Skin of body (tissue), 2 donors: ENCODE results near the gene SFMBT2. TPM values are rescaled to one million over a fixed set of nuclear protein-coding genes. Genes with fewer than 3 reads are reported as not detected.
"Not testable (repeated sequence)": the region's sequence is repeated elsewhere in the genome, so short reads cannot be mapped to it uniquely, and the experiment has no call there.

Experiments used
- DNase-seq: peaks from one replicate; lab custom pipeline; 2025; lab: John Stamatoyannopoulos, UW
- total RNA-seq: library from RNA; depleted of rRNA; stranded (reverse); fragments of >200 nt; gene quantifications from one replicate; pipeline ENCODE4 v1.2.3, GENCODE V29; 2014

The SFMBT2 gene
- total RNA-seq, 1 donor from 2014 or later: 5.8 TPM

DNA sequence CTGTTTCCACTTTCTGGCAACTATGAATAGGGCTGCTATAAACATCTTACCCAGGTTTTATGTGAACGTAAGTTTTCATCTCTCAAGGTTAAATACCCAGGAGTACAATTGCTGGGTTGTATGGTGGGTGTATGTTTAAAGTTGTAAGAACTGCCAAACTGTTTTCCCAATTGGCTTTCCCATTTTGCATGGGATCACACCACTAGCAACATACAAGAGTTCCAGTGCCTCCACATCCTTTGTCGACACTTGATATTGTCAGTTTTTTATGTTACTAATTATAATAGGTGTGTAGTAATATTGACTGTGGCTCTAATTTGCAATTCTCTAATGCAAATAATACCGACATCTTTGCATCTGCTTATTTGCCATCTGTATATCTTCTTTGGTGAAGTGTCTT is 82.9 kb downstream of the SFMBT2 start:
- no peak for DNase-seq

DNA sequence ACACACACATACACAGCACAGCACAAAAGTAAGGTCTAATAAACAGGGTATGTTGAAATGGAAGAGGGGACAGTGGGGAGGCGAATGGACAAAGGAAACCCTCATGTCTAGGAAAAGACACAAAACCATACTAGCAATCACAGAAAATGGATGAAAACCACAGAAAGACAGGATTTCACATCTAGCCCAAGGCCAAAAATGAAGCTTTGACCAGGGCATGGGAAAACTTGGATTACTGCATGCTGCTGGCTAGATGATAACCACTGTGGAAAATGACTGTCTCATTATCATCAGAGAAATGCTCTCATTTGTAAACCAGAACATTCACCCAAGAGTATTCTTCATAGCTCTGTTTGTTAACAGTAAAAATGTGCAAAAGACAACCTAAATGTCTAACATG is 88.2 kb downstream of the SFMBT2 start:
- DNase-seq: no peak

DNA sequence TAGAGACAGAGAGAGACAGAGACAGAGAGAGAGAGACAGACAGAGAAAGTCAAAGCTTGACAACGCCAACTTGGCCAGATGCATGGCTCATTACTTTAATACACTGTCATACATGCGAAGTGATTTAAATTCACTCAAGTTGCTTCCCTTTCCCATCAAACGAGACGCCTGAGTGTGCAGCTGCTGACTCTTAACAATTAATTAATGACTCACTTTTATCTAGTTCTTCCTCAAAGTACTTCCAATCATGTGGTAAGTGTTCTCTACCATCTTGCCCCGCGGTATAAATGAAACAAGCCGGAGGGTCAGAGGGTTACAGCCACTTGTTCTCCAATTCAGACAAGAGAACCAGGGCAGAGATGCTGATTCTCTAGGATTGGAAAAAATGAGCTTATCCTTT is 90.8 kb downstream of the SFMBT2 start:
- no peak for DNase-seq

DNA sequence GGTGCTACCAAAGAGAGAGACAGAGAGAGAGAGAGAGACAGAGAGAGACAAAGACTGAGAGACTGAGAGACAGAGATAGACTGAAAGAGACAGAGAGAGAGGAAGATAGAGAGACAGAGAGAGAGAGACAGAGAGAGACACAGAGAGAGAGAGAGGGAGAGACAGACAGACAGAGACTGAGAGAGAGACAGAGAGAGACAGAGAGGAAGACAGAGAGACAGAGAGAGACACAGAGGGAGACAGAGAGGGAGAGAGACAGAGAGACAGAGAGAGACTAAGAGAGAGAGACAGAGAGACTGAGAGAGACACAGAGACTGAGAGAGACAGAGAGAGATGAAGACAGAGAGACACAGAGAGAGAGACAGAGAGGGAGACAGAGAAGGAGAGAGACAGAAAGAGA is 91.2 kb downstream of the SFMBT2 start:
- no peak for DNase-seq

DNA sequence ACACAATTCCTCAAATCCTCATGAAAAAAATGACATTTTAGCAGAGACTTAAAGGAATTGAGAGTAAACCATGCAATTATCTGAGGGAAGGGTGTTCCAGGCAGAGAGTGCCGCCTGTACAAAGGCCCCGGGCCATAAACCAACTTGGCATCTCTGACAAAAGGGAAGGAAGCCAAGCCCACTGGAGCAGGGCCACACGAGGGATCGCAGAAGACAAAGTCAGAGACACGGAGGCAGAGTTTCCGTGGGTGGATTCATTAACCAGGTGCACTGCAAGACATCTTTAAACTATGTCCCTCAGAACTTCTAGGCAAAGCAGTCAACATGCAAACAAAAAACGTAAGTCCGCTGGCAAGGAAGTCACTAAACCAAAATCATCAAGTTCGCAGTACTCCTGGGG is 92.0 kb downstream of the SFMBT2 start:
- no peak for DNase-seq

DNA sequence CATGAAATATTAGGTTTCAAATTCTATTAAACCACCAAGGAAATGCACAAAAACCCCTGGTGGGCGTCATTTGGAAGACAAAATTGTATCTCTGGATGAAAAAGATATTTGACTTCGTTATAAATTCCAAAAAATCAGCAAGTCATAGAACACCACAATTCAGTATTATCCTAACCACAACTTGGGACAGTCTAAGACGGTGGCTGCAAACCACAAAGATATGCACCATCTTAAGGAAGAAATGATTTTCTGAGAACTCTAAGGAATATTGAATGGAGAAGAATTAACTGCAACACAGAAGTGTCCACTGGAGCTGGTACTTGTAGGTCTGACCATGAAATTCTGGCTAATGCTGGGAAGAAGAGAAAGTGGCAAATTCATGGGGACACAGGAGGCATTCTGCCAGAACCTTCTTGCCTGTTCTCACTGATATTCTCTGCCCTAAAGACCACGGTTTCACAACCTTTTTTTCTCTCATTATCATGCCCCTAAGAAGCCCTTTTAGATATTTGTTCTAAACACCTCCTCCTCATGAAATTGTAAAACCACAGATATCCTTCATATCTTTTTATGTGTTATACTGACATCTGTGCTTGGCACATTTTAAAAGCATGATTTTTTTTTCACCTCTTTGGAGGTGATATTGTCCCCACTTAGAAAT is 92.9 kb downstream of the SFMBT2 start:
- no peak for DNase-seq

DNA sequence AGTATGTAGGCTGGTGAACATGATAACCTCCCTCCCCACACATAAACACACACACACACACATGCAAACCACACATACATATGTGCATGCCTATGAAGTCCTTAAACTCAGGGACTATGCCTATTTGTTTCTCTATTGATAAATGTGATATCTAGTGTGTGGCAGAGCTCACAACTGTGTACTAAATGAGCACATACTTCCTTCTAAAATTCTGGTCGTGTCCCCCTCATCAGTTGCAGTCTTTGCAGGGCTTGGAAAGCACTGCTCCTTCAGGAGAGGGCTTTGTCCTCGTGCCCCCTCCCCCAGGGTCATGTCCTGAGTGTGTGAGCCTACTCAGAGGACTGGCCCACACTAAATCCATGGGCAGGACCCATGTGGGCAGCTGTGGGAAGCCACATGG is 94.0 kb downstream of the SFMBT2 start:
- no peak for DNase-seq

DNA sequence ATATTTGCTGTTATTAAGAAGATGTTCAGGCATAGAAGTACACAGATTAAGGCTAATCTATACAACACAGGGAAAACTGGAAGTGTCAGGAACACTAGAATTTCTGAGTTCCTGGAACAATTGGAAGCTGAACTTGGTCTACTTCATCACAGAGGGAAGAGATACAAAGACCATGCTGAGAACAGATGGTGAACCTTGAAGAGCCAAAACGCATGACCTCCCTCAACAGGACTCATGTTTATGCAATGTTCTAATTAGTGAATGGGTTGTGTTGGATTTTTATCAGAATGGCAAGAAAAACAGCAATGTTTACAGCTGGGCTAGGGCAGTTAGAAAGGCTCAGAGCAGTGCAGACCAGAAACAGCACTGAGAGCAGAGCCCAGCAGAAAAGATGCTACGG is 94.9 kb downstream of the SFMBT2 start:
- no peak for DNase-seq

DNA sequence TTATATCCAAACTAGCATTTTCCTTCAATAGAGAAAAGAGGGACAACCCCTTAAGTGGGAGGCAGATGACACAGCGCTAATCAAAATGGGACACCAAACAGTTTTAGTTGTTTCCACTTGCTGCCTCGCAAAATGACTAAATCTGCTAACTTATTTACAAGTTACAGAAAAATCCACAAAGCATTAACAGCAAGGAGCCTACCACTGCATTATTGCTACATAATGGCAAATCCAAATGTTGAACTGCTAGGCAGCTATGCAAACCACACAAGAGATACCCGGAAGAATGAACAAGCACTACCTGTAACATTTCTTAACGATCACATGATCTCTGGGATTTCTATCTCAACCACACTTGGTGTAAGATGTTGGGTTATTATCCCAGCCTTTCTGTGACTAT is 96.7 kb downstream of the SFMBT2 start:
- no peak for DNase-seq

DNA sequence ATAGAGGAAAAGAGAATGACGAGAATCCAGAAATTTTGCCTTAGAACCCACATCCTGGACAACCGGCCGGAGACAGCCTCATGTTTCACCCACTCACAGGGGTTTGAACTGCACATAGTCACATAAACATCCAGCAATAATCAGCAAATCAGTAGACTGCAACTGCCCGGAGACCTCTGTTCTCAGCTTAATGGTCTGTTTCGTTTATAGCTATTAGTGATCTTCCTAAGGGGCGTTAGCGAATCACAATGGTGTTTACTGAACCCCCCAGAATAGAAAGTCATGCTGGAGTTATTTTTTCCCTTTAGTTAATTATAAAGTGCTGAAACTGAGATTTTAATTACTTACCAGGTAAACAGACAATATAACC is 98.4 kb downstream of the SFMBT2 start:
- DNase-seq: no peak

DNA sequence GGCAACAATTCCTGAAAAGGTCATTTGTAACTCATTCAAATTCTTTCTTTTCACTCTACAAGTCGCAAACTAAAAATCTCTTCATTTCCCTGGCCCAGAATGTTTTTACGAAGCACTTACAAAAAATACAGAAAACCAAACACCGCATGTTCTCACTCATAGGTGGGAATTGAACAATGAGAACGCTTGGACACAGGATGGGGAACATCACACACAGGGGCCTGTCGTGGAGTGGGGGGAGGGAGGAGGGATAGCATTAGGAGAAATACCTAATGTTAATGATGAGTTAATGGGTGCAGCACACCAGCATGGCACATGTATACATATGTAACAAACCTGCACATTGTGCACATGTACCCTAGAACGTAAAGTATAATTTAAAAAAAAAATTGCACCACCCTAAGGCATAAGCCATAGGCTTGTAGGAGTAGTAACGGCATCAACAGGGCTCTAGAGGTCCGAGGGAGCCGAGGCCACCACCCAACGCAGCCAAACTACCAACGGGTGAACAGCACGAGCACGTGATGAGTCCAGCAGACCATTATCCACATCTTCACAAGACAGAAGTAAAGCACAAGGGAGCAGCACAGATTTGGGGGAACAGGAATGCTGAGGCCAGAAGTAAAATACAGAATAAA is 98.9 kb downstream of the SFMBT2 start:
- DNase-seq: not testable (repeated sequence)

DNA sequence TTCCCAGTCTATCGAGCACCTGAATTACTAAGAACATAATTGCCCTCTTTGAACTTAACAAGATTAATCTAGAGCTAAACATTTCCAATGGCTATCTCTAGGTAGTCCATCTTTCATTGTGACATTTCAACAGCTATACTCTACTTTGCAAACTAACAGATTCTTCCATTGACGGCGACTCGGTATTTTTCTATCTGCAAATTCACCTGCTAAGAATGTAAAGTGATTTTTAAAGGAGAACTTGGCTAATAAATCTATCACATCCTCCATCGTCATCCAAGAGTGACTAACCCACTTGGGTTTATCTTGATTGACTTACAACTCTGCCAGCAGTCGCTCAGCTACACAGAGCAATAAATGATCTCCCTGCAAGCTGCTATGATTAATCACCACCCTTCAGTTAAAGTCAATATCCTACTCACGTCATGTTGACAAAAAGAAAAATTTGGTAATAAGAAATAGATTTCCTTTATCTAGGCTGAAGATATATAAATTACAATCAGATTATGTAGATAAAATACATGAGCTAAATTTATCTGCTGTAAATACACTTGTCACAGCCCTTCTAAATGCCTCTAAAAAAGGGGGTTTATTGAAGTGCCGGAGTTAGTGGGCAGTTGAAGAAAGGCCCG is 99.5 kb downstream of the SFMBT2 start:
- DNase-seq: no peak

DNA sequence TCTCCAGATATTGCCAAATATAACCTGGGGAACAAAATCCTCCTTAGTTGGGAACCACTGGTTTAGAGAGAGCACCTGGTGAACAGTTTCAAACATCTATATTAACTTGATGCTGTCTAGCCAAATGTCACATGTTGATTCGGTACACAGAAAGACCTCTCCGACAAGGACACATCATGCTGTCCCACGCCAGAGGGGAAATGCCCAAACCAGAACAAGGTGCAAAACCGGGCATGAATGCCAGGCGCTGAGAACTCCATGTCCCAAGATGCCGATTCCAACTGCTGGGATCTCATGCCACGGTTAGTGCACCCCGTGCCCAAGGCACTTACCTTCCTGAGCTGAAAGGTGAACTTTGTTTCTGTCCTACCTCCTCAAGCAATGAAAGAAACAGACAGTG is 100.8 kb downstream of the SFMBT2 start:
- DNase-seq: no peak

DNA sequence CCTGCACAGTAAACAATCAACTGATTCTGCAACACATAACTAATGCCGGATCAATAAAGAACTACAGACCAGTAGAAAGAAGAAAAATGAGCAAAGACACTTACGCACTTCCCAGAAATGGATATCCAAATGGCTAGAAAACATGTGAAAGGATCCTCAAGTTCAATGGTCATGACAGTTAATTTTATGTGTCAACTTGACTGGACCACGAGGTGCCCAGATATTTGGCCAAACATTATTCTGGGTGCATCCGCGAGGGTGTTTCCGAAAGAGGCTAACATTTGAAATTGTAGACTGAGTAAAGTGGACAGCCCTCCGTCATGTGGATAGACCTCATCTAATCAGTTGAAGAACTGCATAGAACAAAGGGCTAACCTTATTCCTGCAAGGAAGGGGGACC is 102.0 kb downstream of the SFMBT2 start:
- DNase-seq: no peak

DNA sequence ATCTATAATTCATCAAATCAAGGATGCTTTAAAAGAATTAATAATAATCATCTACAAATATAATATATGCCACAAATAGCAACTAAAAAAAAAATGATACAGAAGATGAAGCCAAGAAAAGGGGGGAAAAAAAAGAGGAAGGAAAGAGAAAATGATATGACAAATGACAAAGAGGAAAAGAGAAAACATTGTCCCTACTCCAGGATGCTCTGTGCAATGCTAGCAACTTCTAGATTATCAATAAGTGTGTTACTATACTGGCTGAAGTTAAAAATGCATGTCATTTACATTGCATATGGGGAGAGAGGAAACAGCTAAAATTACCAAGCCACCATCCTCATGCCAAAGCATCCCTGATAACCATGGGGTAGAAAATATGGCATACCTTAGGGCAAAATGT is 104.2 kb downstream of the SFMBT2 start:
- no peak for DNase-seq

DNA sequence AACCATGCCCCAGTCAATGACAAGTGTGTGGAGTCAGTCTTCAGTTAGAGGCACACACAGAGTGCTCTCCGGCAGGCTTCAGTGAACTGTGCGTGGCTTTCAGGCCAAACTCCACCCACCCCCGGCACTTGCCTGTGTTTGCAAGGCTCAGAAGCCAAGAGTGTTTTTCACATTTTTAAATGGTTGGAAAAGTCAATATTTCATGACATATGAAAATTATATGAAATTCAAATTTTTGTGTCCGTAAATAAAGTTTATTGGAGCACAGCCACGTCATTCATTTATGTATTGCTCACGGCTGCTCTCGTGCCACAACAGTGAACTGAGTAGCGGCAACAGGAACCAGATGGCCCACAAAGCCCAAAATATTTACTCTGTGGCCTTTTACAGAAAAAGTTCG is 104.7 kb downstream of the SFMBT2 start:
- no peak for DNase-seq

DNA sequence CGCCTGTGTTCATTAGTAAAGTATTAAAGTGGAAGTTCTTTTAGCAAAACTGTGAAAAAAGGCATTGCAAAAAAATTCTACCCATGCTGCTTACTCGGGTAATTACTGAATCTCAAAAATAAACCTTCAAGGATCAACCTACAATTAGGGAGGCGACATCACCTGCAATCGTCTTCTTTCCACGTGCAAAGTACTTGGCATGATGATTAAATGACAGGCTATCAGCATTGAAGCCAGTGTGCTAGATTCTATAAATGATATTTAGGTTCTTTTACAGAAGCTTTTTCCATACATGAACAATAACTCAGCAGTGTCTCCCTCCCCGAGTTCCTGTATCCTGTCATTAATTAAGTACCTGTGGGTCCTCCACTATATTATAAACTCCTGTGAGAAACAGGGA is 105.8 kb downstream of the SFMBT2 start:
- no peak for DNase-seq

DNA sequence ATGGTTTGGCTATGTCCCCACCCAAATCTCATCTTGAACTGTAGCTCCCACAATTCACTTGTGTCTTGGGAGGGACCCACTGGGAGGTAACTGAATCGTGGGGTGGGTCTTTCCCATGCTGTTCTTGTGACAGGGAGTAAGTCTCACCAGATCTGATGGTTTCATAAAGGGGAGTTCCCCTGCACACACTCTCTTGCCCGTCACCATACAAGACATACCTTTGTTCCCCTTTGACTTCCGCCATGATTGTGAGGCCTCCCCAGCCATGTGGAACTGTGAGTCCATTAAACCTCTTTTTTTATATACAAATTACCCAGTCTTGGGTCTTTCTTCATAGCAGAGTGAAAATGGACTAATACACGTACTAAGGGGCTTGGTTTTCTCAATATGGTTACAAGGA is 106.7 kb downstream of the SFMBT2 start:
- DNase-seq: no peak

DNA sequence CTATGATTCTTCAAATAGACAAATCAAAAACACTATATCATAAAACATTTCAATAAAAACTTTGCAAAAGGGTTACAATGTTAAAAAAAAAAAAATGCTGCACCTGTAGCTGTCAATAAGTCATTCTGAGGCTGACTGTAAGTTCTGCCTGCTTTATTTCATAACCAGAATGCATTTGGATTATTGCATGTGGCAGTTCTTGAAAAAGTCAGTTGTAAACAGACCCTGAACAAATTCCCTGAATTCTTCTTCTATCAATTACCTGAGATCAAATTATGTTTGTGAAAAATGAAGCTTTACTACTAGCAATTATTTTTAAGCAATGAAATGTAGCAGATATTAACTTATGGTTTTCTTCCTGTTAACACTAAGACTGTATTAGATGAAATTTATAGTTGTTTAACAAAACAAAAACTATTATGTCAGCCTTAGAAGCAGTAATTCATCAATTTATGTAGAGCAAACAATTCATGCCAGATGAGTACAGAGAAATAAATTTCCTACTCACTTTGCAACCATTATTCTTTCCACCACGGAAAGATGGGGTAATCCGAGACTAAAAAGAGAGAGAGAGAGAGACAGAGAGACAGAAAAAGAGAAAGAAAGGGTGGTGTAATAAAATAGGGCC is 107.8 kb downstream of the SFMBT2 start:
- DNase-seq: peak; percentile 30

DNA sequence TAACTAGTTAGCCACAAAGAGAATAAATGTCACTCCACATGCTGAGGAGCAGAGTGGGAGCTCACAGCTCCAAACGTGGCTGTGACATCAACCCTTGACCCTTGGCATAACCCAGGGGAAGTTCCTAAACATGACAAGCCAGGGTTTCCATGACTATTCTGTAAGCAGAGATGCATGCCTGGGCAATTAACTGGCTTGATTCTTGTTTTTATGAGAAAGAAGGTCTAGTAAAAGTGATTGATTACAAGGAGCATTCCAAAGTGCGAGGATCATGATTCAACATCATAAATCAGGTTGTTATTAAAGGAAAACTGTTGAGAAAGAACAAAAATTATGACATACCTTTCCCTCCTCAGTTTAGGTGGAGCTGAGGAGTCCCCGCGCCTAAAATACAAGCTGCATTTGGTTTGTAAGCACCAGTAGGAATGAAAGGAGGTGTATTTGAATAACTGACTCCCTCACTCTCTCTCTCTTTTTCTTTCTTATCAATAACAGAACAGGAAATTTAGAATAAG is 108.4 kb downstream of the SFMBT2 start:
- DNase-seq: peak; percentile 51

DNA sequence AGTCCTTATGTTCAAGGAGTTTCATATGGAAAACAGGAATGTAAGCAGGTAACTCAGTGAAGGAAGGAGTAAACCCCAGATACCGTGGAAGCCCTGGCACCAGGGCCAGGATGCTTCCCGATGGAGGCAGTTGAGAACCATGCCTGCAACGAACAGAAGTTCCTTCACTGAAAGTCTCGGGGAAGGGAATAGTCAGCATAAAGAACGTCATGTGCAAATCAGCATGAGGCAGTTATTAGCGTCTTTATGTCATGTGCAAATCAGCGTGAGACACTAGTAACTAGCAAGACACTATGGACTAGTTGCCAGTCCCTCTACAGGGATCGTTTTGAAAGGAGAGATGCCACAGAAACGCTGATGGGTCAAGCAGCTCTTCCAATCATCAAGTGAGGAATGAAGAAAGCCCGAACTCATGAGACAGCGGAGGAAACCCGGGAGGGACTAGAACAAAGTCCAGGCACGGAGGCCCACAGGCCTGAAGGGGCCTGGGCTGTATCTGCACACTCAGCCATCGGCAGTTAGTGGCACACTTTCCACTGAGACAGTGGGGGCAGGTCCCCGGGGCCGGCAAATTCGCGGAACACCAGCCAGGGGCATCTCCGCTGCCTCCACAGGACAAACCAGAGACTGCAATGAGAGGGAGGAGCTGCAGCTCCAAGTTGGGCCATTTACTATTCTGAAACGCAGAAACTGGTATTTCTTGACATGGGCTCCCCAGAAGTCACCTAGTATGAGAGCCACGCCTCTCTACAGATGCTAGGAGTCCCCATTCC is 109.6 kb downstream of the SFMBT2 start:
- DNase-seq: peak; percentile 57
